HG02588 (cell line): ENCODE data around the gene SCYL1.

ENCODE experiments used
- ATAC-seq: cut with Tn5 transposase; IDR thresholded peaks from one replicate; pipeline ENCODE4 v1.9.1; 2021; ENCODE audit warnings: mild to moderate bottlenecking, moderate library complexity; ENCODE audit not compliant: unreplicated experiment

The SCYL1 gene

GRCh38 chr11:65492637-65493366 is 32.1 kb upstream of the SCYL1 start:
- no peak for ATAC-seq

GRCh38 chr11:65493367-65494176 is 31.3 kb upstream of the SCYL1 start:
- no peak for ATAC-seq

- no peak for ATAC-seq
Observed at GRCh38 chr11:65496304-65497140, 28.4 kb upstream of the SCYL1 start.

GRCh38 chr11:65497141-65498041 is 27.5 kb upstream of the SCYL1 start:
- peak; percentile 68 for ATAC-seq

GRCh38 chr11:65498042-65498726 is 26.7 kb upstream of the SCYL1 start:
- no peak for ATAC-seq

- no peak for ATAC-seq
Observed at GRCh38 chr11:65498727-65498976, 26.2 kb upstream of the SCYL1 start.

GRCh38 chr11:65498977-65499712 is 25.7 kb upstream of the SCYL1 start, which contains the start of gene MALAT1:
MALAT1 (plus strand) TSS chr11:65499045.
- no peak for ATAC-seq

GRCh38 chr11:65499713-65500386 is 25.0 kb upstream of the SCYL1 start:
- ATAC-seq = no peak

- no peak for ATAC-seq
Observed at GRCh38 chr11:65500387-65501185, 24.3 kb upstream of the SCYL1 start.

- ATAC-seq = no peak
Observed at GRCh38 chr11:65501186-65501471, 23.8 kb upstream of the SCYL1 start.

GRCh38 chr11:65501472-65502273 is 23.2 kb upstream of the SCYL1 start:
- no peak for ATAC-seq

- ATAC-seq = no peak
Observed at GRCh38 chr11:65502274-65502554, 22.7 kb upstream of the SCYL1 start.

GRCh38 chr11:65502555-65503367 is 22.1 kb upstream of the SCYL1 start:
- ATAC-seq = no peak

- no peak for ATAC-seq
Observed at GRCh38 chr11:65503368-65503948, 21.4 kb upstream of the SCYL1 start.

- ATAC-seq = no peak
Observed at GRCh38 chr11:65503949-65504673, 20.8 kb upstream of the SCYL1 start.
